ENCODE data around the gene DLGAP4. TPM values are rescaled to one million over a fixed set of nuclear protein-coding genes. Genes with fewer than 3 reads are reported as not detected.

DLGAP4 gene
- total and polyA plus RNA-seq, 9 donors: 18.2 to 75.9 (median 53.1) TPM

DNA sequence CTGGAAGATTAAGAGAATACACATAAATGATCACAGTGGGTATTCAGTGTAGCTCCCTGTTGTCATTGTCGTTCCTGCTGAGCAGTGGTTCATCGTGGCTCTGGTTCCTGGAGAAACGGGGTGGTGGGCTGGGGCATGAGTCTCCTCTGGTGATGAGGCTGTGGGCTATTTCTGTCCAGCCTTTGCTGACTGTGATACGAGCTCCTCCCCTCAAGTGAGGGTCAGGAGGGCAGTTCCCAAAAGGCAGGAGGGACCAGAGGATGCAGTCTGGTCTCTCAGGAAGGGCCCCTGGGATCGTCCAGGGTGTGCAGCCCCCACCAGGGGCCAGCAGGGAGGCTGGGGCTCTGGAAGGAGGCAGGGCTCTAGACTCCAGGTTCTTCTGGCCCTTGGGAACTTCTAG lies 31.1 kb upstream of the DLGAP4 start:
- no peaks in the 10 kb centered on the region for H3K9me3 ChIP-seq
- H3K4me3 ChIP-seq: no peak overlapping the region
- DNase-seq: no peak
- intact Hi-C loops (cut with DNase I): no loop called here
- no peaks in the 10 kb centered on the region for H3K27me3 ChIP-seq
- H3K27ac ChIP-seq: no peak overlapping the region
- TF ChIP-seq POLR2A (IDR thresholded peaks at IDR 0.05): no peak
- no peak for TF ChIP-seq EP300 (IDR thresholded peaks at IDR 0.05)
- TF ChIP-seq, protein P1, sequence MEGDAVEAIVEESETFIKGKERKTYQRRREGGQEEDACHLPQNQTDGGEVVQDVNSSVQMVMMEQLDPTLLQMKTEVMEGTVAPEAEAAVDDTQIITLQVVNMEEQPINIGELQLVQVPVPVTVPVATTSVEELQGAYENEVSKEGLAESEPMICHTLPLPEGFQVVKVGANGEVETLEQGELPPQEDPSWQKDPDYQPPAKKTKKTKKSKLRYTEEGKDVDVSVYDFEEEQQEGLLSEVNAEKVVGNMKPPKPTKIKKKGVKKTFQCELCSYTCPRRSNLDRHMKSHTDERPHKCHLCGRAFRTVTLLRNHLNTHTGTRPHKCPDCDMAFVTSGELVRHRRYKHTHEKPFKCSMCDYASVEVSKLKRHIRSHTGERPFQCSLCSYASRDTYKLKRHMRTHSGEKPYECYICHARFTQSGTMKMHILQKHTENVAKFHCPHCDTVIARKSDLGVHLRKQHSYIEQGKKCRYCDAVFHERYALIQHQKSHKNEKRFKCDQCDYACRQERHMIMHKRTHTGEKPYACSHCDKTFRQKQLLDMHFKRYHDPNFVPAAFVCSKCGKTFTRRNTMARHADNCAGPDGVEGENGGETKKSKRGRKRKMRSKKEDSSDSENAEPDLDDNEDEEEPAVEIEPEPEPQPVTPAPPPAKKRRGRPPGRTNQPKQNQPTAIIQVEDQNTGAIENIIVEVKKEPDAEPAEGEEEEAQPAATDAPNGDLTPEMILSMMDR (IDR thresholded peaks at IDR 0.05): no peak
- 53 to 61% (median 57%) methylated on average over 5 of the region's 5 CpGs for WGBS, 3 donors
- H3K4me1 ChIP-seq (ENCODE audit: insufficient read depth): no peaks in the 10 kb centered on the region
- no peaks in the 10 kb centered on the region for H3K36me3 ChIP-seq

DNA sequence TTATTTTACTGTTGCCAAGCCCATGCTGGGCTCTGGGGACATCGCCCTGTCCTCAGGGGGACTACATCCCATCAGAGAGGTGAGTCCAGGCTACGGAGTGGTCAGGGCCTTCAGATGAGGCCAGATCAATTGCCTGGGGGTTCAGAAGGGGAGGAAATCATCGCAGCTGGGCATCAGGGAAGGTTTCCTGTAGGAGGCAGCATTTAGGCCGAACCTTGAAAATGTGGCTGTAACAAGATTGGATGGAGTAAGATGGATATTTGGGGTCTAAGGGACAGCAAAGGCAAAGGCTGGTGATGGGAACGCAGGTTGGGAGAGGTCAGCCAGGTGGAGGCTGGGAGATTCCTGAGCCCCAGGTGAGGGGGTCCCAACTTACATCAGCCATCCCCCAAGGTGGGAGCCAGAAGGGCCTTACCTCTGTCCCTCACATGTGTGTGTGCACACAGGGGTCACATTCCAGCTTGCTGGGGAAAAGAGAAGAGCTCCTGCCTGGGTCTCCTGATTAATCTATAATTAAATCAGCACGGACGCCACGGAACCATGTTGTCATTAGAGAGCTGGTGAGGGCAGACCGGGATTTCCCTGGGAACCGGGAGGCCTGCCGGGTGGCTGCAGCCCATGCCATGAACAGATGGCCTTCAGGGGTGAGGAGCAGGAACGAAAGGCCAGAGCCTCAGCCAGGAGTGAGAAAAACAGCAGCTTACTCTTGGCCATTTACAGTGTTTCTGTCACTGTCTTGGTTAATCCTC lies 30.5 kb upstream of the DLGAP4 start:
- H3K27ac ChIP-seq: no peak overlapping the region
- 71 to 81% (median 79%) methylated on average over 12 of the region's 12 CpGs for WGBS, 3 donors

DNA sequence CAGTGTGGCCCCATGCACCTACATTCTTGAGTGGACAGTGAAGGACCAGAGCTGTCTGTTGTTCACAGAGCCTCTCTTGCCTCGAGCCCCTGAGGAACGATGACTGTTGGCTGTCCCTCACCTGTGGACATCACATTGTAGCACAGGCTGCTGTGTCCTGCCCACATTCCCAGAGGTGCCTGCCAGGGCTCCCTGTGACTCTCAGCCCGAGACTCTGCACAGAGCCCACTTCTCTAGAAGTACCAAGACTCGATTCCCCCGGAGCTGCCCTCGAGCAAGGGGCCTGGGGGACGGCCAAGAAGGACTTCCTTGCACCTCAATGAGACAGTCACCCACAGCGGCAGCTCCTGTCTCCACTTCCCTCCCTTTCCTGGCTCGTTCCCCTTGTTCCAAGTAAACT lies 28.6 kb upstream of the DLGAP4 start:
- TF ChIP-seq, protein P1 (IDR thresholded peaks at IDR 0.05): no peak
- no peak for TF ChIP-seq POLR2A (IDR thresholded peaks at IDR 0.05)
- no peak for TF ChIP-seq EP300 (IDR thresholded peaks at IDR 0.05)
- 60 to 73% (median 65%) methylated on average over 9 of the region's 9 CpGs for WGBS, 3 donors
- no peak for DNase-seq
- Histone ChIP-seq H3K9me3 (no peaks in the 10 kb centered on the region), H3K36me3 (no peaks in the 10 kb centered on the region), H3K4me1 (ENCODE audit: insufficient read depth) (no peaks in the 10 kb centered on the region), H3K27me3 (no peaks in the 10 kb centered on the region), H3K4me3 (no peak overlapping the region), H3K27ac (no peak overlapping the region)
- intact Hi-C loops (cut with DNase I): no loop called here

More for the DNA sequence above, 30.5 kb upstream of the DLGAP4 start:
- DNase-seq: no peak
- H3K36me3 ChIP-seq: no peaks in the 10 kb centered on the region
- intact Hi-C loops (cut with DNase I): no loop called here
- no peak overlapping the region for H3K4me3 ChIP-seq
- TF ChIP-seq, protein P1 (IDR thresholded peaks at IDR 0.05): no peak
- TF ChIP-seq EP300 (IDR thresholded peaks at IDR 0.05) (no peak), POLR2A (IDR thresholded peaks at IDR 0.05) (no peak)
- H3K4me1 ChIP-seq (ENCODE audit: insufficient read depth): no peaks in the 10 kb centered on the region
- no peaks in the 10 kb centered on the region for H3K27me3 ChIP-seq
- no peaks in the 10 kb centered on the region for H3K9me3 ChIP-seq

DNA sequence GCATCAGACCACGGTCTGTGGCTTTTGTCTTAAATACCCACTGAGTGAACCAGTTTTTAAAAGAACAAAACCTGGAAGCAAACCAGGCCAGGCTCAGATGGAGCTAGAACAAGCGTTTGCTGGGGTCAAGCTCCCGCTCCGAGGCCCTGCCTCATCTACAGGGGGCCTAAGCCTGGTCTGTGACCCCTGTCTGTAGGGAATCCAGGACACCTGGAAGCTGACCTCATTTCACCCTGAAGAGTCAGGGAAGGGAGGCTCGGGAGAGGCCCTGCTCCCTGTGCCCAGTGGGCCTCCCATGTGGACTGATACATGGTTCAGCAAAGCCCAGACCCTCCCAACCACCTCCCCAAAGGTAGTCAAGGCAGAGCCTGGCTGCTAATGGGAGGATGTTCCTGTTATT lies 26.8 kb upstream of the DLGAP4 start:
- H3K9me3 ChIP-seq: no peaks in the 10 kb centered on the region
- H3K27me3 ChIP-seq: no peaks in the 10 kb centered on the region
- TF ChIP-seq POLR2A (IDR thresholded peaks at IDR 0.05) (no peak), EP300 (IDR thresholded peaks at IDR 0.05) (no peak)
- TF ChIP-seq, protein P1 (IDR thresholded peaks at IDR 0.05): no peak
- H3K4me1 ChIP-seq (ENCODE audit: insufficient read depth): no peaks in the 10 kb centered on the region
- no peak overlapping the region for H3K4me3 ChIP-seq
- WGBS, 3 donors: 42 to 61% (median 59%) methylated on average over 5 of the region's 5 CpGs
- H3K36me3 ChIP-seq: no peaks in the 10 kb centered on the region
- no peak for DNase-seq
- intact Hi-C loops (cut with DNase I): no loop called here
- no peak overlapping the region for H3K27ac ChIP-seq

All from ovary (tissue), 9 donors.